HepG2 (cell line): Measurements from ENCODE around the gene CAPN8. TPM values are rescaled to one million over a fixed set of nuclear protein-coding genes. Genes with fewer than 3 reads are reported as not detected.

ENCODE experiments used
- ATAC-seq: fragments of 200-7000 bp; cut with Tn5 transposase; 3 replicates; pipeline ENCODE4 v1.9.1; 2020; ENCODE audit warnings: mild to moderate bottlenecking, moderate library complexity
- BruUV-seq: library from RNA; stranded (reverse); fragments of 400-500 nt; replicated peaks from 2 replicates; lab custom pipeline; 2021; lab: Mats Ljungman, UMichigan
- CTCF ChIA-PET: fragments of 300-600 bp; formaldehyde crosslinking; extraction: SDS; loops from one replicate; lab custom pipeline; 2021; ENCODE audit warnings: low total read pairs, inconsistent platforms, low intra/inter-chr PET ratio; lab: Yijun Ruan, JAX
- POLR2A ChIA-PET: fragments of 350-600 bp; sonication (Branson Sonifier 250); formaldehyde crosslinking; loops from one replicate; lab custom pipeline; 2020; ENCODE audit warnings: antibody characterized with exemption, inconsistent platforms; lab: Yijun Ruan, JAX
- DNase-seq: peaks from one replicate; pipeline ENCODE4 v3.0.0-alpha.2; 2015; ENCODE audit warnings: low spot score
- FAIRE-seq: peaks from 3 replicates; lab custom pipeline; 2011; peaks lifted over from hg19 to GRCh38; lab: Jason Lieb, UNC
- H2AFZ ChIP-seq: one replicate; pipeline ENCODE4 v1.6.1; 2011; ENCODE audit warnings: low read length, inconsistent platforms
- H3K27ac ChIP-seq: fragments of 300-600 bp; 3 replicates; pipeline ENCODE4 v1.8.0; 2011; ENCODE audit warnings: mixed run types, mild to moderate bottlenecking, mixed read lengths, low read length, inconsistent platforms; ENCODE audit not compliant: insufficient read depth; ENCODE audit errors: extremely low read length
- H3K27me3 ChIP-seq, 2 experiments: fragments of 200-600 bp in 1 of 2; 2 replicates in 1 of 2; 3 replicates in 1 of 2; pipeline versions ENCODE4 v1.6.0 to v1.8.0; 2011; ENCODE audit warnings: low read length in 2 of 2, mild to moderate bottlenecking in 2 of 2, moderate library complexity in 2 of 2, inconsistent platforms in 1 of 2; ENCODE audit not compliant: insufficient read depth in 2 of 2, control insufficient read depth in 1 of 2
- H3K36me3 ChIP-seq, 2 experiments: fragments of 200-600 bp in 1 of 2; replicated peaks in 1 of 2; 2 replicates in 1 of 2; 3 replicates in 1 of 2; pipeline versions ENCODE4 v1.5.1 to v1.8.0; 2011; ENCODE audit warnings: low read length in 2 of 2, inconsistent platforms in 1 of 2; ENCODE audit not compliant: insufficient read depth in 2 of 2, control insufficient read depth in 1 of 2
- H3K4me1 ChIP-seq: 2 replicates; pipeline ENCODE4 v1.5.1; 2012; ENCODE audit warnings: low read length, inconsistent platforms; ENCODE audit not compliant: insufficient read depth
- H3K4me2 ChIP-seq: 2 replicates; pipeline ENCODE4 v1.6.0; 2011; ENCODE audit warnings: low read depth, low read length, inconsistent platforms
- H3K4me3 ChIP-seq, 3 experiments: fragments of 200-600 bp in 1 of 3; sonication (generic), shearing (Covaris generic) in 1 of 3; replicated peaks in 1 of 3; 2 replicates each; pipeline ENCODE4 v1.5.1; 2011 to 2016; ENCODE audit warnings: low read length in 3 of 3, inconsistent platforms in 2 of 3, low read depth in 2 of 3, mild to moderate bottlenecking in 2 of 3, control low read depth in 1 of 3, mixed read lengths in 1 of 3; ENCODE audit not compliant: insufficient read depth in 1 of 3
- H3K79me2 ChIP-seq: one replicate; pipeline ENCODE4 v1.6.1; 2011; ENCODE audit warnings: low read length, inconsistent platforms; ENCODE audit not compliant: insufficient read depth
- H3K9ac ChIP-seq: 2 replicates; pipeline ENCODE4 v1.6.0; 2011; ENCODE audit warnings: mild to moderate bottlenecking, low read depth, low read length, inconsistent platforms; ENCODE audit not compliant: insufficient read depth
- H3K9me3 ChIP-seq: 2 replicates; pipeline ENCODE4 v1.5.1; 2012; ENCODE audit warnings: mild to moderate bottlenecking, low read length
- H4K20me1 ChIP-seq: 2 replicates; pipeline ENCODE4 v1.6.0; 2011; ENCODE audit warnings: inconsistent platforms, mild to moderate bottlenecking, low read length, moderate library complexity; ENCODE audit not compliant: insufficient read depth
- ARID2 ChIP-seq: sonication (generic); formaldehyde crosslinking; IDR thresholded peaks from 2 replicates; pipeline ENCODE4 v1.8.1; 2022; ENCODE audit warnings: mild to moderate bottlenecking, missing genetic modification reagents, borderline replicate concordance
- EP300 ChIP-seq, 3 experiments: sonication (generic) in 1 of 3; formaldehyde crosslinking in 1 of 3; IDR thresholded peaks; 2 replicates each; pipeline versions ENCODE4 v1.5.1 to v1.6.1; 2011 to 2020; ENCODE audit warnings: low read depth in 2 of 3, low read length in 2 of 3, borderline replicate concordance in 1 of 3, improper control_type of control experiment in 1 of 3, mild to moderate bottlenecking in 1 of 3, missing genetic modification reagents in 1 of 3, moderate library complexity in 1 of 3
- GATA4 ChIP-seq: sonication (generic); IDR thresholded peaks from 2 replicates; pipeline ENCODE4 v1.6.1; 2016; ENCODE audit warnings: antibody characterized with exemption, low read depth, borderline replicate concordance
- HES4 ChIP-seq: sonication (generic); formaldehyde crosslinking; IDR thresholded peaks from 2 replicates; pipeline ENCODE4 v1.9.0; 2021; ENCODE audit warnings: mild to moderate bottlenecking, missing genetic modification reagents, borderline replicate concordance
- KAT2B ChIP-seq: fragments of 150-350 bp; IDR thresholded peaks from 2 replicates; pipeline ENCODE4 v1.6.1; 2014; ENCODE audit warnings: low read depth, low read length, borderline replicate concordance
- KDM6A ChIP-seq: IDR thresholded peaks from 2 replicates; pipeline ENCODE4 v1.6.1; 2016; ENCODE audit warnings: low read depth
- NFE2L2 ChIP-seq: fragments of 150-350 bp; IDR thresholded peaks from 2 replicates; pipeline ENCODE4 v1.6.1; 2014; ENCODE audit warnings: low read length
- SMYD3 ChIP-seq: sonication (generic); formaldehyde crosslinking; IDR thresholded peaks from 2 replicates; pipeline ENCODE4 v1.8.1; 2023; ENCODE audit warnings: mild to moderate bottlenecking, missing genetic modification reagents
- ZNF335 ChIP-seq: sonication (generic); formaldehyde crosslinking; IDR thresholded peaks from 2 replicates; pipeline ENCODE4 v1.4.0; 2020; ENCODE audit warnings: missing genetic modification reagents
- ZNF496 ChIP-seq: sonication (generic); formaldehyde crosslinking; IDR thresholded peaks from 2 replicates; pipeline ENCODE4 v1.8.1; 2023; ENCODE audit warnings: mild to moderate bottlenecking, moderate library complexity, missing genetic modification reagents; ENCODE audit not compliant: insufficient replicate concordance
- ZNF552 ChIP-seq: sonication (generic); formaldehyde crosslinking; IDR thresholded peaks from 2 replicates; pipeline ENCODE4 v1.9.0; 2022; ENCODE audit warnings: missing genetic modification reagents, mild to moderate bottlenecking, borderline replicate concordance
- ZNF709 ChIP-seq: sonication (generic); formaldehyde crosslinking; IDR thresholded peaks from 2 replicates; pipeline ENCODE4 v1.5.0; 2020; ENCODE audit warnings: mild to moderate bottlenecking, missing genetic modification reagents
- ZNF724P ChIP-seq: sonication (generic); formaldehyde crosslinking; IDR thresholded peaks from 2 replicates; pipeline ENCODE4 v1.8.0; 2022; ENCODE audit warnings: missing genetic modification reagents, borderline replicate concordance
- WGBS: methylation state at CpG from one replicate; pipeline ENCODE4 v1.1.6; 2017; ENCODE audit warnings: low lambda C conversion rate; 5-methylcytosine and 5-hydroxymethylcytosine counted together
- in situ Hi-C: cut with HindIII; loops from 2 replicates; pipeline ENCODE4 v1.10.0; 2017; ENCODE audit warnings: low pct_unique_long_range_greater_than_20kb; ENCODE audit not compliant: extremely low pct_ligation_motif_present
- intact Hi-C: fragments of 100-400 bp; cut with micrococcal nuclease; formaldehyde crosslinking; loops from one replicate; pipeline ENCODE4 v1.10.0; 2022; ENCODE audit not compliant: unreplicated experiment
- polyA plus RNA-seq, 8 experiments: library from polyadenylated mRNA; depleted of rRNA in 3 of 8; stranded (reverse) in 7 of 8; unstranded in 1 of 8; fragments of >200 nt; fragmentation: Illumina TruSeq in 4 of 8; extraction: Trizol in 4 of 8; gene quantifications; 2 replicates each; pipeline versions ENCODE4 v1.2.1 to v1.2.3, GENCODE V29; 2011 to 2016; ENCODE audit warnings: low read depth in 4 of 8, missing spikeins in 1 of 8, mixed read lengths in 1 of 8; ENCODE audit not compliant: insufficient read depth in 1 of 8
- total RNA-seq, 5 experiments: library from RNA; depleted of rRNA; stranded (reverse); fragments of >200 nt; fragmentation: Illumina TruSeq; extraction: Trizol; gene quantifications; 2 replicates each; pipeline ENCODE4 v1.2.3, GENCODE V29; 2016; ENCODE audit warnings: low read depth in 1 of 5
- TF ChIP-seq, protein P1 (sequence below): sonication (generic); formaldehyde crosslinking; IDR thresholded peaks from 2 replicates; pipeline ENCODE4 v1.5.0; 2020; ENCODE audit warnings: missing genetic modification reagents

Gene CAPN8
- total and polyA plus RNA-seq, 2 of the 13 experiments (the other 11 are each of a cell fraction or from before 2014, with no cell fraction given): 0.20 to 0.25 TPM

DNA sequence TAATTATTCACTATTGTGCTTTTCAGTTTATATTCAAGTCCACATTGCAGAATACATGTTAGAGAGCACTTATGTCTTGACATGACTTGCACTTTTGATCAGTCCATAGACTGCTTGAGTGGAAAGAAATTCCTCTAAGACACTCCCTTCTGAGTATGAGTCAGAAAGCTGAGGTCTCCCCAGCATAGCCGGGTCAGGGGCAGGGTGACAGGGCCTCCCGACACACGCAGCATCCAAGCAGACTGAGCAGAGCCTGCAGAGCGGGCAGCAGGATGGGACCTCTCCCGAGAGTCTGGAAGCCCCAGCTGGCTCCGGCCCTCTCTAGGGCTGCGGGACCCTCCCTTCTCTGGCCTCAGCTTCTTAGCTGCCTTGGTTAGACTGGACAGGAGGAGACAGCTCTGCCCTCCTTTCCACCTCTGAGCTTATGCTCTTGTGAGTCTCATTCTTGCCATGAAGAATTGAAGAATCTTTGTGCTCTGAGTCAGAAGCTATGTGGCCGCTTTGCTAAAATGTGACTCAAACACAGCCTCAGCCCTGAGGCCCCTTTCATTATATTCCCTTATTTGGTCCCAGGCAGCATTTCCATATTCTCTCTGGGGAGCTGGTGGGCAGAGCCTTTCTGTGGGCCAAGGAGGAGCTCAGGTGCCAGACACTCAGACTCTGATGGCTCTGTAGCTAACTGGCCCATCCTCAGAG lies 35.6 kb upstream of the CAPN8 start:
- no TSS peak for BruUV-seq
- in situ Hi-C loops: no loop called here
- H3K79me2 ChIP-seq: no peaks in the 10 kb centered on the region
- no peak overlapping the region for H3K27ac ChIP-seq
- no peaks in the 10 kb centered on the region for H3K36me3 ChIP-seq
- H3K9ac ChIP-seq: no peak overlapping the region
- H3K4me2 ChIP-seq: no peak overlapping the region
- H3K9me3 ChIP-seq: no peaks in the 10 kb centered on the region
- intact Hi-C loops: loop anchor here (10.0 kb wide), 1 partner anchor 144 kb away; the partner anchor contains the start of gene TP53BP2
- H2AFZ ChIP-seq: no peak overlapping the region
- peak; percentile 32 for DNase-seq
- POLR2A ChIA-PET: no interaction called here
- H4K20me1 ChIP-seq: no peaks in the 10 kb centered on the region
- H3K27me3 ChIP-seq: peaks cover 0 to 57% of the 10 kb centered on the region in 2 experiments; a peak in 4 of 5 replicates
- no peak for FAIRE-seq
- CTCF ChIA-PET: no interaction called here
- ATAC-seq: peak; percentile 23; the same call in 2 of the 3 replicates
- peaks cover 3% of the 10 kb centered on the region for H3K4me1 ChIP-seq
- WGBS: 6% methylated on average over 1 of the region's 8 CpGs
- H3K4me3 ChIP-seq: no peak overlapping the region
- TF ChIP-seq KAT2B (no peak), NFE2L2 (peak; percentile 53; the same call in 1 of the 2 replicates), ZNF709 (CRISPR knock-in tag) (no peak), HES4 (CRISPR knock-in tag) (no peak), ZNF724P (CRISPR knock-in tag) (no peak), ZNF552 (CRISPR knock-in tag) (no peak), KDM6A (CRISPR knock-in tag) (no peak)

DNA sequence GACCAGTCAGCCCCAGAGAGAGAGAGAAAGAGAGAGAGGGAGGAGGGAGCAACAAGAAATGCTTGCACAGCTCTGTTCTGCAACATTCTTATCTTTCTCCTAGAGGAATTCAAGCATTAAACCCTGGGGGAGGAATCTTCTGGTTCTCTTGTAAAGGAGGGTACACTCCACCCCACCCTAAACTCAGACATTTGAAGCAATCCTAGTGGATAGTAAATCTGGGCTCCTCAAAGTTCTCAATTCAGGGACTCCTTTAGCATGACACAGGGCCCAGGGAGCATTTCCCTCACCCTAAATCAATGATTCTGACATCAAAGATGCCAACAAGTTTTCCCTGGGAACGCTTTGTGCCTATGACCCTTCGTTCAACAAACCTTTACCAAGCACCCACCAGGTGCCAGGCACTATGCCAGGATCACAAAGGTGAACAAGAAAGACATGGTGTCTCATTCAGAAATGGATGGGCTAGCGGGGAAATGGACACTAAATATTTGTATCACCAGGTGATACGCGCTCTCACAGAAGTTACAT lies 35.0 kb upstream of the CAPN8 start:
- ChIA-PET POLR2A (no interaction called here), CTCF (interaction anchor here (3.3 kb wide), 1 partner anchor 49 kb away, joined by 49 read pairs; no protein-coding TSS in a partner anchor)
- FAIRE-seq: no peak
- Histone ChIP-seq H4K20me1 (no peaks in the 10 kb centered on the region), H2AFZ (no peak overlapping the region), H3K27me3 (peaks cover 0 to 51% of the 10 kb centered on the region in 2 experiments; a peak in 4 of 5 replicates), H3K4me1 (no peaks in the 10 kb centered on the region), H3K4me2 (no peak overlapping the region), H3K9ac (no peak overlapping the region), H3K9me3 (no peaks in the 10 kb centered on the region), H3K4me3 (no peak overlapping the region), H3K27ac (no peak overlapping the region), H3K79me2 (no peaks in the 10 kb centered on the region), H3K36me3 (no peaks in the 10 kb centered on the region)
- BruUV-seq: no TSS peak
- no peak for TF ChIP-seq GATA4
- TF ChIP-seq EP300 (IDR thresholded peaks at IDR 0.05; ENCODE audit: low read depth in 2 of 2, low read length in 2 of 2): no peak
- TF ChIP-seq EP300 (CRISPR knock-in tag; IDR thresholded peaks at IDR 0.05; ENCODE audit: borderline replicate concordance): no peak
- TF ChIP-seq ARID2 (CRISPR knock-in tag): no peak
- TF ChIP-seq ZNF496 (CRISPR knock-in tag): no peak
- no peak for TF ChIP-seq ZNF335 (CRISPR knock-in tag)
- TF ChIP-seq SMYD3: no peak
- TF ChIP-seq, protein P1, sequence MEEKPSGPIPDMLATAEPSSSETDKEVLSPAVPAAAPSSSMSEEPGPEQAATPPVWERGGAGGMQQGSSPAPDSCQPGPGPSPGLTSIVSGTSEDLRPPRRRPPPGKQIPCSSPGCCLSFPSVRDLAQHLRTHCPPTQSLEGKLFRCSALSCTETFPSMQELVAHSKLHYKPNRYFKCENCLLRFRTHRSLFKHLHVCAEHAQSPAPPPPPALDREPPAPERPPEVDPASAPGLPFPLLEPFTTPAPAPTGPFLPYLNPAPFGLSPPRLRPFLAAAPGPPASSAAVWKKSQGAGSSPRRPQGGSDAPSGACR (CRISPR knock-in tag): no peak
- DNase-seq: no peak
- intact Hi-C loops: loop anchor here (10.0 kb wide), 1 partner anchor 144 kb away; the partner anchor contains the start of gene TP53BP2
- no peak for ATAC-seq
- WGBS: 62% methylated on average over 3 of the region's 5 CpGs
- in situ Hi-C loops: no loop called here
